ACHN (cell line): ENCODE results near the gene MAP2K5.

Source experiments
- DNase-seq: peaks from one replicate; pipeline ENCODE4 v3.0.0-alpha.2; 2015
- in situ Hi-C: cut with HindIII; loops from 2 replicates; pipeline ENCODE4 v1.10.0; 2017; ENCODE audit warnings: low sequenced_read_pairs, low pct_ligation_motif_present, low pct_unique_long_range_greater_than_20kb

The MAP2K5 gene

DNA sequence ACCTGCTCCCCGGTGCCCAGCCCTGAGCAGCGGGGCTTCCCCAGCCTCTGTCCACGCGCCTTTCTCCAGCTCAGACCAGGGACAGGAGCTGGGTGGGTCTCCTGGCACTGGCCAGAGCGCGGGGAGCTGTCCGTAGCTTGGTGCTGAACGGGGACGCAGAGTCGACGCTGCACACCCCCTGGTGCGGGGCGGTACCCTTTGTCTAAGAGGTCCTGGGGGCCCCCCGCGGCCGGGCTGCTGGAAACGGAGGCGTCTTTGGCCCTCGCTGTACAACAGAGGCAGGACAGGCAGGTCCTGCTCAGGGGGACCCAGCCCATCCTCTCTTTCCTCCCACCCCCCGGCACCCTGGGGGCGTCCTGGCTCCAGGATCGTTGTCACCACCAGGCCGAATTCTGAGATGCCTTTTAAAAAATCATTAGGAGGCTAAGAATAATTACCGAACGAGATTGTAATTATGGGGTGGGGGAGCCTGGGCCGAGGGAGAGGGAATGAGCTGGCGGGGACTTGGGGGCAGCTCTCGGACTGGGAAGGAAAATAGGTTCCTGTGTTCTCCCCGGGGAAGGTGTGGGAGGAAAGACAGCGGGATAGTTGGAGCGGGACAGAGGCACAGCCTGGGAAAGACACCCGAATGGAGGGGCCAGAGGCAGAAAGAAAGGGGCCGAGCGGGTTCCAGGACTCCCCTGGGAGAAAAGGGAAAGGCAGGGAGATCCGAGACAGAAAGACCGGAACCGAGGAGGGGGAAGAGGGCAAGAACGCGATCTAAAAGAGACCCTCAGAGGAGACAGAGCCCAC, 278.7 kb downstream of the MAP2K5 start:
- in situ Hi-C loops = no loop called here
- peak; percentile 56 for DNase-seq

DNA sequence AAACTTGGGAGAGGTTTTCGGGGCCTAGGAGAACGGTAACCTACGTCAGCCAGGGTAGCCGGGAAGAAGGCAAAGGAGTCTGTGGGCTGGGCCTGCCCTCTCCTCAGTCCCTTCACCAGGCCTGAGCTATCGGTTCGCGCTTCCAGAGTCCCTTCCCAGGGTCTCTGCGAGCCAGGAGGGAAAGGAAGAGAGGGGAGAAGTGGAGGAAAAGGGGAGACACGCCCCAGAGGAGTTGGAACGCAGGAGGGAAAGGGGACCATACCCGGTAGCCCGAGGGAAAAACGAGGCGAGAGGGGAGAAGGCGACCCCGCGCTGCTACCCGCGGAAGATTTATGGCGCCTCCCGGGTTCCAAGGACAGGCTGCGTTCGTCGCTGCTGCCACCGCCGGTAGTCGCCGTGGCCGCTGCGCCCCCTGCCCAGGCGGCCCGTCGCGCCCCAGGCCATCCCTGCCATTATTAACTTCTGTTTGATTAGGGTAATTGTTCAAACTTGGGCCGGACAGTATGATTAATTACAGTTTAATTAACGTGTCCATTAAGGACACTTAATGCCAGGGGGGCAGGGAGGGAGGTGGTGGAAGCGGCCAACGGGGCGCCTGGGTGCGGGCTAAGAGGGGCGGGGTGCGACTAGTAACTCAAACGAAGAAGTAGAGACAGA, 279.4 kb downstream of the MAP2K5 start:
- DNase-seq = no peak
- in situ Hi-C loops = no loop called here

DNA sequence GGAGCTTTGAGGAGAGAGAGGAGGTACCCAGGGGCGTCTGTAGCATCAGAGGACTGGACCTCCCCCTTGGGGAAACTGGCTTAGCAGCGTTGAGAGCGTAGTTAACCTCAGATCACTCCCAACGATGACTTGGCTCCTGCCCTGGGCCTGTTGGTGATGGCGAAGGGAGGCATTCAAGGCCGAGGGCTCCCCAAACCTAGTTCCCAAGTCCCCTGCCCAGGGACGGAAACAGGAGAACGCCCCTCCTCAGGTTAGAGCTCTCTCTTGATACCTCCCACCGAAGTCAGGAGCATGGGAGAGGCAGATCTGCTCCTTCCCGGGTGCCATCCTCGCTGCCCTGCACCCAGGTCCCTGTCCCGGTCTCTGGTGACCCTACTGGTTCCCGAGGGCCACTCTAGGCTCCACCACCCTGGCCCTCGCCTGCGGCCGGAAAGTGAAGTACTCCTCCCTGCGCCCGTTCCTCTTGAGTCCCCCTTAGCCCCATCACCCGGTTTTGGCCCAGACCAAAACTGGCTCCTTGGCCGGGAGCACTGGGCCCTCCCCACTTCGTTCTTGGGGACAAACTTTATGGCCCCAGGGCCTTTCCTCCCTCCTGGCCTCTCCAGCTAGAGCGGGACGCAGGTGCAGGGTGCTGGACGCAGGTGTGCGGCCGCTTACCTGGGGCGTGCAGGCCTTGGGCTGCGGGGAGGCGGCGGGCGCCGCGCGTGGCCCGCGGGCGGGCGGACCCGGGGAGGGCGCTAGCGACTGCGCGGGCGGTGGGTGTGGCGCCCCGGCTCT, 280.2 kb downstream of the MAP2K5 start:
- no peak for DNase-seq
- in situ Hi-C loops = no loop called here

DNA sequence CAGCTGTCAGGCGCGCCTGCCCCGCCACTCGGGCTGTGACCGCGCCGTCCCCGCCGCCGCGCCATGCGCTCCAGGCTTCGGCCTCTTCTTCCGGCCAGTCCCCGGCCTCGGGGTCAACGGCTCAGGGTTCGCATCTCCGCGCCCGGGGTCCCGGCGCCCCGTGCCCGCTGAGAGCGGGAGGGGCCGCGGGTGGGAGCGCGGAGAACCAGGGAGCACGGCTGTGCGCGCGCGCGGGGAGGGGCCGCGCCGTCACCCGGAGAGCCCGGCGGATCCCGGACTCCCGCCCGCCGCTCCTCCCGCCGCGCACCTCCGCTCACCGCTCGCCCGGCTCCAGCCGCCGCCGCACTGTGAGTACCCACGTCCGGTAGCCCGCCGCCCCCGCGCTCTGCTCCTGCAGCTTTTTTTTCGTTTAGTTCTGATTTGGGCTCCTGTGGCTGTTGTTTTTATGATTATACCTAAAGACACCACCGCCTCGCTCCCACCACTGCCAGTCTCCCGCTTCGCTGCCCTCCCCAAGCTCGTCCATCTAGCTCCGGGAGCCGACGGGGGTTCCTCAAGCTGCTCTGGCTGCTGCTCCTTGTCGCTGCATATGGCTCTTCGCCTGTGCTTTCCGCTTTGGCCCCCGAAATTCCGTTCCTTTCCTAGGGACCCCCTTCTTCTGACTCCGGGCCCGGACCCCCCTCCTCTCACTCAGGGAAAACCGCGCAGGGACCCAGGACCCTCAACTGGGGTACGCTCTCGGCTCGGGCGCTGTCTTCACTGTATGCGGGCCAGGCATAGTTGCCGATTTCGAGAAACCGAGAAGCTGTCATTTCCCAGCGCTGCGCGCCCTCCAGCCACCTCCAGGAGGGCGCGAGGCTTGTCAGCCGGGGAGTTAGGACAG, 281.1 kb downstream of the MAP2K5 start:
- DNase-seq = no peak
- in situ Hi-C loops = no loop called here

DNA sequence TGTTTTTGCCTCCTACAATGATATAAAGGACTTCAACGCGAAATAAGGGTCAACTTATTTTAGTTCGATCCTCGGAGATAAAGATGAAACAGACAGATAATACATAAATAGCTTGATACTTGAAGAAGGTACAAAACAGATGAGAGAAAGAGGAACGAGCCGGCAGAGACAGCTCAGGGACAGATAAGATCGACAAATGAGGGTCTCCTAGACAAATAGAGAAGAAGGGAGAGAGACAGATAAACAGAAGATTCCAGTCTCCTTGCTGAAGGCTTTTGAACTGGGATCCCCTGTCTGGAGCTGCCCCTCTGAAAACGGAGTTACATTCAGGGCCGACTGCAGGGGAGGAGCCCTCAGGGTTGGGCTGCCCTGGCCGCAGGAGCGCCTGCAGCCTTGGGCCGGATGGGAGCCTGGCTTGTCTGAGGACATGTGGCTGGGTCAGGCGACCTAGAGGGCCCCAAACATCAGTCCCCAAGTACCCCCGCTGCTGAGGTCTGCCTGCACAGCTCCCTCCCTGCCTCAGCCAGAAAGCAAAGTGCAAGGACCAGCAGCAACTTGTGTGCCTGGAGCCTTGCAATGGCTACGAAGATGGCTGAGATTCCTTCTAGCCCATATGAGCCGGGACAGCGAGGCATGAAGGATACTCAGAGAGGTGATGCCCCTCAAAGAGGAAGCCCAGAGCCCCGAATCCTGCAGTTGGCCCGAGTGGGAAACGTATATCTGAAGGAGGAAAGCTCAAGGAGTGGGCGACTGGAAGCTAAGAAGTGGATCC, 281.9 kb downstream of the MAP2K5 start:
- DNase-seq = no peak

DNA sequence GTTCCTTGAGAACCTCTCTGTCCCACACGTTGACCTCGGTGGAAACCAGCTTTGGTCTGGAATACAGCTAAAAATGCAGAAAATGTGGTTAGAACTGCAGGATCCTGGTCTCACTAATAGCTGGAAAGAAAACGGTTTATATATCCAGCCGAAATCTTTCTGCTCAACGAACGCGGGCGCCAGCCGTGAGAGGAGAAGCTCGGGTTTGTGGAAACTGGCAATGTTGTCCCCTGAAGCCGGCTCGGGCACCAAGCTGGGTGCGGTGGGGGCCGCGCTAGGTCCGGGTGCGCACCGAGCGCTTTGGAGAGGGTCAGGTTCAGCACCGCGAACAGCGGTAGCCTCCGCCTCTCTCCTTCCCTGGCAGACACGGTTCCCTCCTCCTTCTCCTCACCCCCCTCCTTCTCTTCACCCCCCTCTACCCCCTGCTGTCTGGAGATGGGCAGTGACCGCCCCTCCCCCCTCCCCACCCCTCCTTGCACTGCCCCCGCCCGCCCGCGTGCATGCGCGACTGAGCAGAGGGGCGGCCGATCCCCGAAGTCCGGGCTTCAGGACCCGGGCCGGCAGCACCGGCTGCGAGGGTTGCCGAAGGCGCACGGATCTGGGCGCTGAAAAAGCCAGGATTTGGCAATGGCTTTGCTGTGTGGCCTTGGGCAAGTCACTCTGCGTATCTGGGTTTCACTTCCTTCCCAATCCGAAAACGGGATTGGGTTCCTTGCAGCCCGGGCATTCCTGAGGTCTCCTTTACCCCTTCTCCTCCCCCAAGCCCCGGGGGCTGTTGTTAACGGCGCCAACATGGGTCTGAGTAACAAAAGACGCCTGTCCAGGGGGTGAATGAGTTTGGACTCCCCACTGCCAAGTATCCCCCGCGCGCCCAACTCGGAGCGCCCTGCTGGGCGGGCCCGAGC, 282.7 kb downstream of the MAP2K5 start, which contains the start of gene SKOR1:
Gene SKOR1, plus strand, starts transcription at position 534 of the 905 bp plus-strand sequence. Its CDS starts 94 bp downstream, at position 628.
- peak; percentile 33 for DNase-seq
- in situ Hi-C loops = no loop called here

More for the DNA sequence above, 281.9 kb downstream of the MAP2K5 start:
- in situ Hi-C loops = no loop called here

DNA sequence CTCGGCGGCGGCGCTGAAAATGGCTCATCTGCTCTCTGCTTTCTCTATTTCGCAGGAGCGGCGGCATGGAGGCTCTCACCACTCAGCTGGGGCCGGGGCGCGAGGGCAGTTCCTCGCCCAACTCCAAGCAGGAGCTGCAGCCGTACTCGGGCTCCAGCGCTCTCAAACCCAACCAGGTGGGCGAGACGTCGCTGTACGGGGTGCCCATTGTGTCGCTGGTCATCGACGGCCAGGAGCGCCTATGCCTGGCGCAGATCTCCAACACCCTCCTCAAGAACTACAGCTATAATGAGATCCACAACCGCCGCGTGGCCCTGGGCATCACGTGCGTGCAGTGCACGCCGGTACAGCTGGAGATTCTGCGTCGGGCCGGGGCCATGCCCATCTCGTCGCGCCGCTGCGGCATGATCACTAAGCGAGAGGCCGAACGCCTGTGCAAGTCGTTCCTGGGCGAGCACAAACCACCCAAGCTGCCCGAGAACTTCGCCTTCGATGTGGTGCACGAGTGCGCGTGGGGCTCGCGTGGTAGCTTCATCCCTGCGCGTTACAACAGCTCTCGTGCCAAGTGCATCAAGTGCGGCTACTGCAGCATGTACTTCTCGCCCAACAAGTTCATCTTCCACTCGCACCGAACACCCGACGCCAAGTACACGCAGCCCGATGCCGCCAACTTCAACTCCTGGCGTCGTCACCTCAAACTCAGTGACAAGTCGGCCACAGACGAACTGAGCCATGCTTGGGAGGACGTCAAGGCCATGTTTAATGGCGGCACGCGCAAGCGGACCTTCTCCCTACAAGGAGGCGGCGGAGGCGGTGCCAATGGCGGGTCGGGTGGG, 283.6 kb downstream of the MAP2K5 start:
- in situ Hi-C loops = no loop called here
- no peak for DNase-seq

DNA sequence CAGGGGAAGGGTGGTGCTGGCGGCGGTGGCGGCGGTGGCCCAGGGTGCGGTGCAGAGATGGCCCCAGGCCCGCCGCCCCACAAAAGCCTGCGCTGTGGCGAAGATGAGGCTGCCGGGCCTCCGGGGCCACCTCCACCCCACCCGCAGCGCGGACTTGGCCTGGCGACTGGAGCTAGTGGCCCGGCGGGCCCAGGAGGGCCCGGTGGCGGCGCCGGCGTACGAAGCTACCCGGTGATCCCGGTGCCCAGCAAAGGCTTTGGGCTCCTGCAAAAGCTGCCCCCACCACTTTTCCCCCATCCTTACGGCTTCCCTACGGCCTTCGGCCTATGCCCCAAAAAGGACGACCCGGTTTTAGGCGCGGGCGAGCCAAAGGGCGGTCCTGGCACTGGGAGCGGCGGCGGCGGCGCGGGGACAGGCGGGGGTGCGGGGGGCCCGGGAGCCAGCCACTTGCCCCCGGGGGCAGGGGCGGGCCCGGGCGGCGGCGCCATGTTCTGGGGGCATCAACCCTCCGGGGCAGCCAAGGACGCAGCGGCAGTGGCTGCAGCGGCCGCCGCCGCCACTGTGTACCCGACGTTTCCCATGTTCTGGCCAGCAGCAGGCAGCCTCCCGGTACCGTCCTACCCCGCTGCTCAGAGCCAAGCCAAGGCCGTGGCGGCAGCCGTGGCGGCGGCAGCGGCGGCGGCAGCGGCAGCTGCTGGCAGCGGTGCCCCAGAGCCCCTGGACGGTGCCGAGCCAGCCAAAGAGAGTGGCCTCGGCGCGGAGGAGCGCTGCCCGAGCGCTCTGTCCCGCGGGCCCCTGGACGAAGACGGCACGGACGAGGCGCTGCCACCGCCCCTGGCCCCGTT, 284.4 kb downstream of the MAP2K5 start:
- DNase-seq = no peak

DNA sequence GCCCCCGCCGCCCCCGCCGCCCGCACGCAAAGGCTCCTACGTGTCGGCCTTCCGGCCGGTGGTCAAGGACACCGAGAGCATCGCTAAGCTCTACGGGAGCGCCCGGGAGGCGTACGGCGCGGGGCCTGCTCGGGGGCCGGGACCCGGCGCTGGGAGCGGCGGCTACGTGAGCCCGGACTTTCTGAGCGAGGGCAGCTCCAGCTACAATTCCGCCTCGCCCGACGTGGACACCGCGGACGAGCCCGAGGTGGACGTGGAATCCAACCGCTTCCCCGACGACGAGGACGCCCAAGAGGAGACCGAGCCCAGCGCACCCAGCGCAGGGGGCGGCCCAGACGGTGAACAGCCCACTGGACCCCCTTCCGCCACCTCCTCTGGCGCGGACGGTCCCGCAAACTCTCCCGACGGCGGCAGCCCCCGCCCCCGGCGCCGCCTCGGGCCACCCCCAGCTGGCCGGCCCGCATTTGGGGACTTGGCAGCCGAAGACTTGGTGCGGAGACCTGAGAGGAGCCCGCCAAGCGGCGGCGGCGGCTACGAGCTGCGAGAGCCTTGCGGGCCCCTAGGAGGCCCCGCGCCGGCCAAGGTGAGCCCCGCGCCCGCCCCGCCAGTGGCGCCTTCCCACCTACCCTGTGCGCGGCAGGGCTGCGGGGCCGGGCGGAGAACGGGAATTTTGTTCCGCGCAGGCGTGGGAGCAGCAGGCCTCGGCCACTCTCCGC, 285.2 kb downstream of the MAP2K5 start:
- DNase-seq = no peak

More for the DNA sequence above, 284.4 kb downstream of the MAP2K5 start:
- in situ Hi-C loops = no loop called here

DNA sequence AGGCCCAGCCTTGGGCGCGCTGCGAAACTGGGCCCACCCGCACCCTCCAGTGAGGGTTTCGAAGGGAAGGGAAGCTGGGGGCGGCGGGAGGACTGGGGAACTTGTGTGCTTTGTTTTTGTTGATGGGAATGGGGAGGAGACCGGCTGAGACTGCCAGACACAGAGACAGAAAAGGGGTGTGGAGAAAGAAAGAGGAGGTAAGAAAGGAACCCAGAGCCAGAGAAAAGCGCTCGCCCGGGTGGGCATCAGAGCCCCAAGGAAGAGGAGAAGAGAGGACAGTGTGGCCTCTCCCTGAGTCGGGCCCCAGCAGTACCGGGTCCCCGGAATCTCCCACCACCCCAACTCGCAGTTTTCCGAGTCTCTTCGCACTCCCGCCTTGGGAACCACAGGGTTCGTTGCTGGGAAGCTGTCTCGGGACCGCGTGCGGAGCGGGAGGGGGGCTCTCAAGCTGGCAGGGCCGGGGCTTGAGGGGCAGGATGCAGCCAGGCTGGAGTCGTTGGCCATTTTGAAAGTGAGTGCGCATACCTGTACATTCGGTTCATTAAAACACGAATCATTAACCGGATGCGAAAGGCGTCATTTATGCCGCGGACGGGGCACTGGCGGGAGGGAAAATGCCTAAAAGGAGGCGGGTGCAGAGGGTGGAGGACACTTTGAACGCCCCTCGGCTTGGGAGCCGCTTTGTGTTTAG, 285.9 kb downstream of the MAP2K5 start:
- no peak for DNase-seq
- in situ Hi-C loops = no loop called here

More for the DNA sequence above, 285.2 kb downstream of the MAP2K5 start:
- in situ Hi-C loops = no loop called here

DNA sequence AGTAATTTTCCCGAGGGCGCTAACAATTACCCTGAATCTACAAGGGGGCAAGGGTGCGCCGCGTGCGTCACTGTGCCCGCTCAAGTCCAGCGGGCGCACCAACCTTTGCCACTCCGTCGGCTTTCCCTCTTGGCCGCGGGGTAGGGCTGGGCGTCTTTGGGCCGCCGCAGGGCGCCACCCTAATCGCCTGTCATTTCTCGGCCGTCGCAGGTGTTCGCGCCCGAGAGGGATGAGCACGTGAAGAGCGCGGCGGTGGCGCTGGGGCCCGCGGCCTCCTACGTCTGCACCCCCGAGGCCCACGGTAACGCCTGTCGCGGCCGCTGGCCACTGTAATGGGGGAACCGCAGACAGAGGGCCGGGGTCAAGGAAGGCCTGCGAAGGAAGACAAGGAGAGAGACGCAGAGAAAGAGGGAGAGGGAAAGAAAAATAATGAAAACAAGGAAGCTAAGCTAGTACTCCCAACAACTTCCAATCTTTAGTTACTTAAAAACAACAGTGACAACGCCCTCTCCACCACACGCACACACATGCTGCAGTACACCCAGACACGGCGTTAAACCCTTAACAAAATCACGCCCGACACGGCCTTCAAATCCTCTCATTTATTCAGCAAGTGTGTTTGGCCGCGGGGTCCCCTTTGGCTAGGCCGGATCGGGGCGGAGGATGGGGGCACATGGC, 286.6 kb downstream of the MAP2K5 start:
- no peak for DNase-seq
- in situ Hi-C loops = no loop called here

DNA sequence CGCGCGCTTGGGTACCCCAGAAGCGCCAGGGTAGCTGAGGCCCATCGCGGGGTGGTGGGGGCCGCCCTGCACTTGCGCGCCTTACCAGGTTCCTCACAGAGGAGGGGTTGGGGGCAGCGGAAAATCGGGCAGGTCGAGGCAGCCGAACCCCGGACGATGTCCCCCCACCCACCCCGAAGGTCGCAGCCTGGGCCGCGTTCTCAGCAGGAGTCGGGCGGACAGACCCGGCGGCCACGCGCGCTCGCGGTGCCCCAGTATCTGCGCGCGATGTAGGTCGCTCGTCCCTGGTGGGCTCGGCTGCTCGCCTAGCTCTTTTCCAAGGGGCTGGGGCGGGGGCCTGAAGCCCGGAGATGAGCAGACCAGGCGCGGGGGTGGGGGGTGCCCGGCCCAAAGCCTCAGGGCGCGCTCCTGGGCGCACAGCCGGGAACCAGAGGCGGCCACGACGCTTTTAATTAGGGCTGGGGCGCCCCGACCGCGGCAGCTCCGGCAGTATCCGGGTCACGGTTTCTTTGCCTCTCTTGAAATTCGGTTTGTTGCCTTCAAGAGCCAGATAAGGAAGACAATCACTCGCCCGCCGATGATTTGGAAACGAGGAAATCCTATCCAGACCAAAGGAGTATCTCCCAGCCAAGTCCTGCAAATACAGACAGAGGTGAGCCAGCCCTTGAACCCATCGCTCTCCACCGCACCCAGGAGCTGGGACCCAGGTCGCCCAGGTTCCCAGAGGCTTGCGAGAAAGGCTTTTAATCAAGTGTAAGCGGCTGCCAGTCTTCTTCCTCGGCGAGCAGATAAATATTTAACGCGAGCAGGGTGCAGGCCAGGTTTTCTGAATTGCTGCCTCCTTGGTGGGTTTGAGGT, 287.4 kb downstream of the MAP2K5 start:
- DNase-seq = no peak
- in situ Hi-C loops = no loop called here

DNA sequence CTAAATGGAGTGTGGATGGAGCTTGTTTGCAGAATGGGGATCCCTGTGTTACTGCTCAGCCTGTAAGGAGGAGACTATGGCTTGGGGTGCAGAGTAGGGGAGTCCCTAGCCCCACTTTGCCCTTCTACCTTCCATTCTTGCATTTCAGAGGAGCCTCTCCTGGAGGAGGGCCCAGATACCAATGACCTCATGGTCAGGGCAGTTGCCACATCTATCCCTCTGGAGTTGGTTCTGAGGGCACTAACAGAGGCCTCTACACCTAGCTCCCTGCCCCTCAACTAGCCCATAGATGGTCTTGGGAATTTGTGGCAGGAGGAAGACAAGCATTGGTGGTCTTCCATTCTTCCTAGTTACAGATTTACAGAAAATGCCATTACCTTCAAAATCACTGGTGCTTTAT, 288.9 kb downstream of the MAP2K5 start:
- DNase-seq = no peak
- in situ Hi-C loops = no loop called here
